GM21737 (cell line): ENCODE results near the gene LZTS3.
A peak's percentile ranks its signal among the peaks of the same experiment; 100 is the strongest.
"Not testable (repeated sequence)": the region's sequence is repeated elsewhere in the genome, so short reads cannot be mapped to it uniquely, and the experiment has no call there.

Experiments
- ATAC-seq: cut with Tn5 transposase; IDR thresholded peaks from one replicate; pipeline ENCODE4 v1.9.1; 2021; ENCODE audit warnings: mild to moderate bottlenecking, moderate library complexity; ENCODE audit not compliant: unreplicated experiment

Gene LZTS3

DNA sequence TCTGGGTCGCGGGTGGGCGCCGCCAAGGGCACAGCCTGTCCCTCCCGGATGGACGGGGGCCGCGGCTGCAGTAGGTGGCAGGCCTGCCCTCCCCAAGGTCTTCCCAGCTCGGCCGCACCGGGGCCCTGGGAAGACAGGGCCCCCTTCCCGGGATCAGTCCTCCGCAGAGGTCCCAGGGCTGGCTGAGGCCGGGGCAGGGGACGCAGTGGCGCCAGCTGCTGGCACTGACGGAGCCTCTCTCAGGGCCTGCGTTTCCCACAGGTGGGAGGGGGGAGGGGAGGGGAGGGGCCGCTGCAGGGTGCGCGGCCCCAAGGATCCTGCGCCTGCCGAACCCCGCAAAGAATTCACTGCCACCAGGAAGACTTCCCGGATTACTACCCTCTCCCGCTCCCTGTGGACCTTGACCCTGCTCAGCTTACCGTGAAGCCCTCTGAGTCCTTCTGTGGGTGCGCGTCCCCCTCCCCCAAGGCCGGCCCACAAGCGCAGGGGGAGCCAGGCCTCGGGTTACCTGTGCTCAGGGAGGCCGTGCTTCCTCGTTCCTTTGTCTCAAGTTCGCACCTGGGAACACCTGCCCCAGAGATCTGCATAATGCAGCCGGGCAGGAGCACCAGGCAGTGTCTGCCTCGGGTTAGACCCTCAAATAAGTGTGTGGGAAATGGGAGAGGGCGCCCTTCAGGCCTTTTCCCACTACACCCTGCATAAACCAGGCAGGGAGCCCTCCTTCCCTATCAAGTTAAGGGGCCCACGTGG is 5.1 kb downstream of the LZTS3 start:
- no peak for ATAC-seq

DNA sequence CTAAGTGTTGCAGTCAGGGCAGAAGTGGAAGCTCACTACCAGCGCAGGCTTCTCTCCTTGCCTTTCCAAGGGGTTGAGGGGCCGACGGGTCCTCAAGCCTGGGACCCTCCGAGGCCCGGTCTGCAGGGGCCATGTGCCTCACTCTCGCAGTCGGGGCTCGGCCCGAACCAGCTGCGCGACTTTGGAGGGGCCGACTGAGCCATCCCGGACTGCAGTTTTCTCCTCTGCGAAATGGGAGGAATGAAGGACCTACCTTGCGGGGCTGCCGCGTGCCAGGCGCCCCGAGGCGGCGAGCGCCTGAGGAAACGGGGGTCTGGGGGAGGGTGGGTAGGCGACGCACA is 5.6 kb downstream of the LZTS3 start:
- no peak for ATAC-seq

DNA sequence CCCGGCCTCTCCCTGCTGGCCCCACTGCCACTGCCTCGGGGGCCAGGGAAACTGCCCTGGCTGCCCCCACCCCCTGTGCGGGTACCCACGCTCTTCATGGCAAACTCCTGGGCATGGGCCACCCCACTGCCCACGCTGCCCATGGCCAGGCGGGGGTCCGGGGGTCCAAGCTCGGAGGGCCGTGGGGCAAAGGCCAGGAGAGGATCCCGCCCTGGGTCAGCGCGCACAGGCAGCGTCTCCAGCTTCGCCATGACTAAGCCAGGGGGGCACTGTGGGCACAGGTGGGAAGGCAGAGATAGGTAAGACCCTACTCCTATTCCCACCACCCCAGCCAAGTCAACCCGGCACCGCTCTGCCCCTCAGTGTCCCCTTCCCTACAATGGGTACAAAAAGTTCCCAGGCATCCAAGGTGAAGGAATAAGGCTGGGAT is 6.4 kb downstream of the LZTS3 start:
- no peak for ATAC-seq

DNA sequence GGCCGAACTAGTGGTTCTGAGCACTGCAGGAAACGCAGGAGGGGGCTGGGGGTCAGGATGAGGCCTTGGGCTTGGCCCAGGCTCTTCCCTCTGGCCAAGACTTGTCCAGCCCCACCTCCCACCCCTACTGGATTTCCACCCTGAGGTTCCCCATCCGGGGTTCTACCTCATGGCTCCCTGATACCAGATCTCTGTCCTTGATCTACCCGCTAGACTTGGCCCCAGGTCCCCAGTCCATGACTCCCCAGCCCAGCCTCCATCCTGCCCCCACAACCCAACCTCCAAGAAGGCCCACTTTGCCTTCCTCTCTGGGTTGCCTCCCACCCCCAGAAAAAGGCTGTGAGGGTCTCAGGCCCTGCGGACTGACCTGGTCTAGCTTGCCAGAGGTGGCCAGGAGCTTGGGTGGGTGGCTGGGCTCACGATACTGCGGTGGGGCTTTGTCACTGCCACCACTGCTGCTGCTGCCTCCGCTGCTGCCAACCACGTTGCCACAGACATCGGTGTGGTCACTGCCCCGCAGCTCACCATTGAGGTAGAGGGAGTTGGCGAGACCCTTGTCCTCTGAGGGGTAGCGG is 6.9 kb downstream of the LZTS3 start:
- ATAC-seq = no peak

DNA sequence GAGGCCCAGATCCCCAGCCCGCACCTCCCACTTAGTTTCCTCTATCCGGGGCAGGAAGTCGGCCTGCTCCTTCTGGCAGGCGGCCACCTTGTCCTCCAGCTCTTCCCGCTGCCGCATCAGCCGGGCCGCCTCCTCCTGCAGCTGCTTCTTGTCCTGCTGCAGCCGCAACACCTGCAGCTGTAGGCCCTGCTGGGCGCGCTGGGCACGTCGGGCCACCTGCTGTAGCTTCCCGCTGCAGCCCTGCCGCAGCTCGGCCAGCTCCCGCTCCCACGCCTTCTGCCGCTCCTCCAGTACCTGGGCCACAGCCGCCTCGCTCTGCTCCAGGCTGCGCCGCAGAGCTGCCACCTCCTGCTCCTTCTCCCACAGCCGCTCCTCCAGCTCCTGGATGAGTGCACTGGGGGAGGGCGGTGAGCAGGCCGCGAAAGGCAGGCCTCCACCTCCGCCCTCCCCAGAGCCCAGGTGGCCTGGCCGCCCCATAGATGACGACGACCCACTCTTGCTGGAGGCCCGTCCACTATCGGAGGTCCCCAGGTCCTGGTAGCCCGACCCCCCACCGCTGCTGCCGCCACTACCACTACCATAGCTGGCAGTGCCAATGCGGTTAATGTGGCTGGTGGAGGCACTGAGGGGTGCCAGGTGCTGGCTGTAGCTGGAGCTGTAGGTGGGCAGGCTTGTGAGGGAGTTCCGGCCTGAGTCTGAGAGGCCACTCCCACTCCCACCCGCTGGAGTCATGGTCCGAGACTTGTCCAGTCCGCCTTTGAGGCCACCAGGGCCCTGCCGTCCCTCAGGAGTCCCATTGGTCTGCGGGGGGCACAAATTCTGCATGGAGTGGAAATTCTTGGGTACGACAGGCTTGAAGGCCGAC is 7.6 kb downstream of the LZTS3 start:
- no peak for ATAC-seq

DNA sequence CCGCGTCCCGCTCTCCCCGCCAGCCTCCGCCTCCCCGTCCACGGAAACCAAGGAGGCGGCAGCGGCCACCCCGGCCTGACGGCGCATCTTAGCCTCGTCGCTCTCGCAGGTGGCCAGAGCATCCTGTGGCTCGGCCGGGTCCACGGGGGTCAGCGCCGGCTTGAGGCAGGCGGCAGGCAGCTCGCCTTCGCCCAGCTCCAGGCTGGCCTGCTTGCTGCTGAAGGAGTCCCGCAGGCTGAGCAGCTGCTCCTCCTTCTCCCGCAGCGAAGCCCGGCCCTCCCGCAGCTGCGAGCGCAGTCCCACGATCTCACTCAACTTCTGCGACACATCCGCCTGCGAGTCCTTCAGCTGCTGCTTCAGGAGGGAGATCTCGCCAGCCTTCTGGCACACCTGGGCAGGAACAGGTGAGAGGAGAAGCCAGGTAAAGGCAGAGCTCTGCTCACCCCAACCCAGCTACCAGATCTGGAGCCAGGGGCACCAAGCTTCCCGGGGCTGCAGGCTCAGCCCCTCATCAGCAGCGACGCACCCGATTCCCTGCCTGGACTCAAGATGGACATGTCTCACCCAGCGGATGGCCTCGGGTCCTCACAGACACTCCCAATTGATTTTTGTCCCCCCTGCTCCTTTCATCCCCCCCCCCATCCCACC is 8.5 kb downstream of the LZTS3 start:
- ATAC-seq = no peak

DNA sequence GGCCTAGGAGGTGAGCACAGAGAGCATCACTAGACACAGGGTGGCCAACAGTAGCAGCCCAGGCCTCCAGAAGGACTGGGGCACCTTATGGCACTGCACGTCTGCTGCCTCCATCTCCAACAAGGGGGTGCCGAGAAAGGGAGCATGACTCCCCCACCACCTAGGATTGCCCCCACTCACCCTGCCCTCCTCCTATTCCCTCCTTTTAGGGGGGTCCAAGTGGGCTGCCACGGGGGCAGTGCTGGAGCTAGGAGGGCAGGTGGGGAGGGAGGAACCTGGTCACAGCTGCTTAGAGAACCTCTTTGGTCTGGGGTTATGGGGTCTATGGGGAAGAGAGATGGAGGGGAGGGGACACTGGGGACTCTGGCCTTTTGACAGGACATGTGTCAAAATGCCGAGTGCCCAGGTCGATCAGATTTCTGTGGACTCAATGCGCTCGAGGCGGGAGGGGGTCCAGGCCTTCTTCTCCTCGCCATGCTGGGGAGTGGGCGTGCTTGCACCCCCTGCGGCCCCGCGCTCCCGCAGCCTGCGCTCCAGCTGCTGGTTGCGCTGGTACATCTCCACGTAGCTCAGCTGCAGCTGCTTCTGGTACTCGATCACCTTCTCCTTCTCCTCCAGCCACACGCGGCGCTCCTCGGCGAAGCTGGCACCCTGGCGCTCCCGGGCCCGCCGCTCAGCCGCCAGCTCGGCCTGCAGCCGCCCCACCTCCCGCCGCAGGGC is 9.1 kb downstream of the LZTS3 start:
- no peak for ATAC-seq

DNA sequence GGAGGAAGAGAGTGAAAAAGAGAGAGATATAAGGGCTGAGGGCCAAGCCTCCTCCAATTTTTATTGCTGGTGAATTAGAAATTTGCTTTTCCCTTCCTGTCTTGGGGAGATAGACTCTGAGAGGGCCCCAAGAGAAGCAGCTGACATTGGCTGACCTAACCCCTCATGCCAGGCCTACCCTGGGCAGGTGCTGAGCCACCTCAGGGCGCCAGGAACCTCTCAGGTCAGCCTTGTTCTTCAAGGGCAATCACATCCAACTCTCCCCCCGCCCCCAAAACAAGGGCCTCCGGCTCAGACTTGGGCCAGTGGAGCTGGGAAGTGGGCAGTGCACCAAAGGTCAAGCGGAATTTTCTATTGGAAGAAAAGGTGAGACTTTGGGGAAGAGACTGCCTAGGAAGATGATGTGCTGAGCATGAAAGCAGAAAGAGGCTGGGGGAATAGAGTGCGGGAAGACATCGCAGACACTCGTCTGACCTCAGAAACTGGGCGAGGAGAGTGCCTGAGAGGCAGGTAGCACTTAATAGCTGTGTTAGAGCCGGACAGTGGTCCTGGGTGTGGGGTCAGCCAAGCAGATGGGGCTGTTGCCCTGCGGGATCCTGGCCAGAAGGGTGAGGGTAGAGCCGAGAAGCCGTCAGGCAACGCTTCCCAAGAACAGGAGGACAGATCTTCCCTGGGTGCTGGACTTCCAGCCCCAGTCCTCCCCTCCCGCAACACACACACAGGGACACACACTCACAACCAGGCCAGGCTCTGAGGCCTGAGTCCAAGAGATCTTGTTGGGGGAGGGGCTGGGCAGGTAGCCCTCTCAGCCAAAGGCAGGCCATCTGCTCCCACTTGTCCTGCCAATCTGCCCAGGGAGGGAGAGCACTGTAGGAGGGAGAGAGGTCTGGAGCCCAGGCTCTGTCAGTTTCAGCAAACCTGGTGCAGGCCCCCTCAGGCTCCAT is 10.0 kb downstream of the LZTS3 start:
- no peak for ATAC-seq

DNA sequence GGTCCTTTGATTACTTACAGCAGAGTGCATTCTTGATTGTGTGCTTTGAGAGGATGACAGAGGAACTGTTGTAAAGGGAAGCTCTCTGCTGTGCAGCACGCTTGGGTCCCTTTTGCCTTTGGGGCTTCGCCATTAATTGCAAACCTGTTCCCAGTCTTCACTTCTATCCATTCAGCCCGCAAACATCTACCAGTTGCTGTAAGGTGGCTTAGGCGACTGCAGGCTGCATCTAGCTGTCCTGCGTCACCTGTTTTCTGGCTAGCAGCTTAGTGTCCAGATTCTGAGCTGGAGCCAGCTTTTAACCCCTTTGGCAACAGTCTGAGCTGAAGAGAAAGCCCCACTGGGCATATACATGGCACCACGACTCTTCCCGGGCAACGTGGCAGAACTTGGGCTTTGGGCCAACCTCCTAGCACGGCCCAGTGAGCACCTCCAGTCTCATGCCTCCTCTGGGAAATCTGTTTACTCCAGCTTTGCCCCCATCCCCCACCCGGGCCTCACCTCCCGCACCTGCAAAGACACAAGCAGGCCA is 11.2 kb downstream of the LZTS3 start:
- ATAC-seq = no peak

DNA sequence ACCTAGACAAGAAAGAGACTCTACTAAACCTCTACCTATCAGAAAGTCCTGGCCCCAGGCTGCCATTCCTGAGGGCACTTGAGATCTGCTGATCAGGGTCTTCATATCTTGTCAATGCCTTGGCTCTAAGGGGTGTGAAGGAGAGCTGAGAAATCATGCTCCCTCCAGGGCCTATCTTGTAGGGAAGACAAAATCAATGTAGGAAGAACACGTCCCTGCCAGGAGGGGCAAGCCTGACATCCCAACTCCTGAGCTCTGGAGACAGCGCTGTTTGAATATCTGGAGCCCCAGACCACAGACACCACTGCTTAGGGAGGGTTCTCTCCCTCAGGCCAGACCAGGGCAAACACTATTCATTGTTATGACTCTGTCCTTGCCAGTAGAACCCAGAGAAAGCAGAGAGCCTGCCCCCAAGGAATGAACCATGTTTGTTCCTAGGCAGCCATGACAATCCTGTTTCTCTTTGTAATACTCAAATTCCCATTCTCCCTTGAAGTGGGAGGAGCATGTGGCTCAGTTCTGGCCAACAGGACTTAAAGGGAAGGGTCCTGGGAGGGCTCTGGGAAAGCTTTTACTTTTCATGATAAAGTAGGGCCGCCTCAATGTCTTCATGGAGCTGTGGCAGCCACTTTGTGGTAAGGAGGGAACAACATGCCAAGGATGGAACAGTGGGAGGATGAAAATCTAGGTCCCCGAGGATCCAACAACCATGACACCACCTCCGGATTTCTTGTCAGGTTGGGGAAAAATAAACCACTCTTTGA is 11.9 kb downstream of the LZTS3 start:
- ATAC-seq = no peak

DNA sequence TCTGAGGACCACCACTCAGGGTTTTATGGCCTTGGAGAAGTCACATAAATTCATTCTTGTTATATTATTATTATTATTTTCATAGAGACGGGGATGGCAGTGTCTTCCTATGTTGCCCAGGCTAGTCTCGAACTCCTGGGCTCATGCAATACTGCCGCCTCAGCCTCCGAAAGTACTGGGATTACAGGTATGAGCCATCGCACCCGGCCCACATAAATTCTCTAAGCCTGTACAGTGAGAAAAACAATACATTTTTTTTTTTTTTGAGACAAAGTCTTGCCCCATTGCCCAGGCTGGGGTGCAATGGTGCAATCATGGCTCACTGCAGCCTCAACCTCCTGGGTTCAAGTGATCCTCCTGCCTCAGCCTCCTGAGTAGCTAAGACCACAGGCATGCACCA is 12.9 kb downstream of the LZTS3 start:
- no peak for ATAC-seq

DNA sequence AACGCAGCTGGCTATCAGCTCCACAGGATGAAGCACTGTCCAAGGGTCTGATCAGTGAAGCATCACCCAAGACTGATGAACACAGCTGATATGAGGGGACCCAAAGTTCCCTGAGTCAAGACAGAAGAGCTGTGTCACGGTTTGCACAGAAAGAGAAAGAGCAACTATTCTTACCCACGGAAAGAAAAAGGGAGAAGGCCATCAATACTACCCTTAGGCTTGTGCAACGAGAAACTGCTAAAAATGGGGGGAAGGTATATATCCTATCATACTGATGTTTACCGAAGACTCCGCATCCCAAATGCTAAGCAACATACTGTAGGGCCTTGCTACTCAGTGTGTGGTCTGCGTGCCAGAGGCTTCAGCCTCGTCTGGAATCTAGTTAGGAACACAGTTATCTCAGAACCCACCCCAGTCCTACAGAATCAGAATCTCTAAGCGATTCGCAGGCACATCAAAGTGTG is 14.3 kb downstream of the LZTS3 start:
- ATAC-seq = no peak

DNA sequence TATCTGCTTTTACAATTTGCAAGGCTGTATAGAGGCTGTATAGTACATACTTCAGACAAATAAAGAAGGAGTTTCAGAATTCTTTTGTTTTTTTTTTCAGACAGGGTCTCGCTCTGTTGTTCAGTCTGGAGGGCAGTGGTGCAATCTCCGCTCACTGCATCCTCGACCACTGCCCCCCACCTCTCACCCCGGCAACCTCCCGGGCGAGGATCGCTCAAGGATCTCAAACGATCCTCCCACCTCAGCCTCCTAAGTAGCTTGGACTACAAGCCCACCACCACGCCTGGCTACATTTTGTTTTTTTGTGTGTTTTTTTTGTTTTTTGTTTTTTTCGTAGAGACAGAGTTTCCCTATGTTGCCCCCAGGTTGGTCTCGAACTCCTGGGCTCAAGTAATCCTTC is 15.5 kb downstream of the LZTS3 start:
- ATAC-seq = no peak

DNA sequence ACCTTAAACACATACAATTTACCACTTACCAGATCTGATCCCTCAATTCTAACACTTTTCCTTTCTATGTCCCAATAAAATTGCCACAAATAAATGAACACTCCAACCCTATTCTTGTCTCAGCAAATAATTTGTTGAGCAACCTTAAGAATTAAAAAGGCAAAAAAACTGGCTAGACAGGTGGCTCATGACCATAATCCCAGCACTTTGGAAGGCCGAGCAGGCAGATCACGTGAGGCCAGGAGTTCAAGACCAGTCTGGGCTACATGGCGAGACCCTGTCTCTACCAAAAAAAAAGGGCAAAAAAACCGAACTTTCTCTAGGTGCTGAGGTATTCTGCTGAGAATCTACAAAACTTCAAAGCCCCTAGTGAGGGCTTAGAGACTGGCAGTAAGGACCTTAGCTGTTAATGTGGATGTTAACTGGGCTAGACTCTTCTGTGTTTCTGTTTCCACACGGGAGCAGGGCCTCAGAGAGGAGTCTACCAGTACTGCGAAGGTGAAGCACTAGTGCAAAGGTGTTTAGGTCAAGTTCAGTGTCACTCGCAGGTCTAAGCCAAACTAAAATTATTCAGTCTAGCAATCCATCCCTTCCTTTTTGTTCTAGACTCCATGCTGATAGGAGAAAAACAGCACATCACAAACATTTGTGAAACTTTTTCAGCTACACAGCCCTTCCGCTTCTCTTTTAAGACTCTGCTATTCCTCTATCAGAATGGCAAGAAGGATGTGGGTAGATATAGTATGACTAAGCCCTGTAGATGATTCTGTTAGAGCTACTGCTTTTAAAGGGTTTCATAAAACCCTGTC is 16.3 kb downstream of the LZTS3 start:
- peak; percentile 66 for ATAC-seq

DNA sequence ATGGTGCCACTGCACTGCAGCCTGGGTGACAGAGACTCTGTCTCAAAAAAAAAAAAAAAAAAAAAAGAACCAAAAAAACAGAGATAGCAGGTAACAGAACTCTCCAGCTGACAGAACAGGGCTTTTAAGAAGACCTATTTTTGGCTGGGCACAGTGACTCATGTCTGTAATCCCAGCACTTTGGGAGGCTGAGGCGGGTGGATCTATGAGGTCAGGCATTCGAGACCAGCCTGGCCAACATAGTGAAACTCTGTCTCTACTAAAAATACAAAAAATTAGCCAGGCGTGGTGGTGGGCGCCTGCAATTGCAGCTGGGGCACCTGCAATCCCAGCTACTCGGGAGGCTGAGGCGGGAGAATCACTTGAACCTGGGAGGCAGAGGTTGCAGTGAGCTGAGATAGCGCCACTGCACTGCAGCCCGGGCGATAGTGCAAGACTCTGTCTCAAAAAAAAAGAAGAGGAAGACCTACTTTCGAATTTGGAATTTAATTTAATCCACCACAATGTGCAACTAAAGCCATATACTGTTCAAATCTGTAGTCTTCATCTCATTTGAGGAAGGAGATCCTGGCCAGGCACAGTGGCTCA is 21.2 kb downstream of the LZTS3 start:
- ATAC-seq = not testable (repeated sequence)

DNA sequence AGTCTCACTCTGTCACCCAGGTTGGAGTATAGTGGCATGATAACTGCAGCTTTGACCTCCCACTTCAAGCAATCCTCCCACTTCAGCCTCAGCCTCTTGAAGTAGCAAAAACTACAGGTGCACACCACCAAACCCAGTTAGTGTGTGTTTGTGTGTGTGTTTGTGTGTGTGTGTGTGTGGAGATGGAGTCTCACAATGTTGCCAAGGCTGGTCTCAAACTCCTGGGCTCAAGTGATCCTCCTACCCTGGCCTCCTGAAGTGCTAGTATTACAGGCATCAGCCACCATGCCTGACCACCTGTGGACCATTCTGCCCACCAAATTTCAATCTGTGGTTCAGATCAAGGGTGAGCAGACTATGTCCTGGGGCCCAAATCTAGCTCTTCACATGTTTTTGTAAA is 22.4 kb downstream of the LZTS3 start:
- no peak for ATAC-seq

DNA sequence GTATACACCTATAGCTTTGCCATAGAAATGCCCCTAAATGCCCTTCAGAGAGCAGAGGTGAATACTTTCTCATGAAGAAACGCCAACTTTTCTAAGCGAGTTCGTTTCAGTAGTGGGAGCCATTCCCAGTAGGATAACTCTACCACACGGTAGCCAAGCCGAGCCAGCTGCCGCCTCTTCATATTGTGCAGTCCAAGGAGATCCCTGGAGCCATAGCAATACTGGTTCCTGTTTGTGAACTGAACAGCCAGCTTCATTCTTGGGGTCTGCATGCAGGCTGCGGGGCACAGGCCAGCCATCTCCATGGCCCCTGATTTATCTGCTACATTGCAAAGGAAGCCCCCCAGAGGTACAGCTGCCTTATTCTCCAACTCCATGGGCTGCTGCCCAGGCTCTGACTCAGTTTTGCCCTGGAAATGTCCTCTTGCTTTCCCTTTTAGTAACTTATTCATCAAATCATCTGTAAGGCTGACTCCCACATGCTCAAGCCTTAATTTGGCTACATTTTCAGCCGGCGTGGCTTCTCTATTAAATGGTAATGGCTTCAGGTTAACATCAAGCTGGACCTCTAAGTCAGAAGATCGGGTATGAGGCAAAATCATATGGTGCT is 26.5 kb downstream of the LZTS3 start:
- ATAC-seq = no peak
